HG03108 (cell line): Measurements from ENCODE around the gene ESRRB.

ENCODE experiments used
- ATAC-seq: cut with Tn5 transposase; IDR thresholded peaks from one replicate; pipeline ENCODE4 v1.9.1; 2021; ENCODE audit warnings: moderate library complexity; ENCODE audit not compliant: unreplicated experiment

ESRRB gene

GRCh38 chr14:76491172-76491930 lies 115.4 kb downstream of the ESRRB start:
- no peak for ATAC-seq

GRCh38 chr14:76495983-76496382 lies 120.0 kb downstream of the ESRRB start:
- ATAC-seq = no peak

- ATAC-seq = no peak
Measured at GRCh38 chr14:76496595-76496994, 120.7 kb downstream of the ESRRB start.

GRCh38 chr14:76497550-76498462 lies 121.9 kb downstream of the ESRRB start:
- ATAC-seq = no peak

- no peak for ATAC-seq
Measured at GRCh38 chr14:76498463-76498935, 122.6 kb downstream of the ESRRB start.

GRCh38 chr14:76498976-76499375 lies 123.0 kb downstream of the ESRRB start:
- no peak for ATAC-seq

GRCh38 chr14:76499399-76499798 lies 123.5 kb downstream of the ESRRB start:
- ATAC-seq = no peak

- no peak for ATAC-seq
Measured at GRCh38 chr14:76500011-76500410, 124.1 kb downstream of the ESRRB start.

- ATAC-seq = no peak
Measured at GRCh38 chr14:76500480-76500879, 124.5 kb downstream of the ESRRB start.

- no peak for ATAC-seq
Measured at GRCh38 chr14:76501156-76501720, 125.3 kb downstream of the ESRRB start.

- no peak for ATAC-seq
Measured at GRCh38 chr14:76502219-76502618, 126.3 kb downstream of the ESRRB start.

- ATAC-seq = no peak
Measured at GRCh38 chr14:76502638-76503037, 126.7 kb downstream of the ESRRB start.

- ATAC-seq = no peak
Measured at GRCh38 chr14:76509311-76509710, 133.4 kb downstream of the ESRRB start.

- ATAC-seq = no peak
Measured at GRCh38 chr14:76510181-76510580, 134.2 kb downstream of the ESRRB start.

GRCh38 chr14:76514213-76514998 lies 138.5 kb downstream of the ESRRB start:
- ATAC-seq = no peak

GRCh38 chr14:76516884-76517283 lies 140.9 kb downstream of the ESRRB start:
- ATAC-seq = no peak

GRCh38 chr14:76518366-76518765 lies 142.4 kb downstream of the ESRRB start:
- no peak for ATAC-seq

- no peak for ATAC-seq
Measured at GRCh38 chr14:76525106-76525821, 149.3 kb downstream of the ESRRB start.

- no peak for ATAC-seq
Measured at GRCh38 chr14:76531085-76531484, 155.1 kb downstream of the ESRRB start.

- no peak for ATAC-seq
Measured at GRCh38 chr14:76531821-76532318, 155.9 kb downstream of the ESRRB start.
